GM12892 (cell line): ENCODE results near the gene FASLG.

Source experiments
- POLR2A ChIP-seq: IDR thresholded peaks from 2 replicates; pipeline ENCODE4 v1.6.1; 2011; ENCODE audit warnings: low read depth, low read length, control low read depth
- POLR2AphosphoS5 ChIP-seq: IDR thresholded peaks from 2 replicates; pipeline ENCODE4 v1.6.1; 2011; ENCODE audit warnings: low read depth, low read length, control low read depth

GRCh38 chr1:172613294-172613693 lies 45.6 kb upstream of the FASLG start:
- TF ChIP-seq POLR2A, result no peak
- no peak for TF ChIP-seq POLR2AphosphoS5
